ENCODE results near the gene CTNNB1.

DNA sequence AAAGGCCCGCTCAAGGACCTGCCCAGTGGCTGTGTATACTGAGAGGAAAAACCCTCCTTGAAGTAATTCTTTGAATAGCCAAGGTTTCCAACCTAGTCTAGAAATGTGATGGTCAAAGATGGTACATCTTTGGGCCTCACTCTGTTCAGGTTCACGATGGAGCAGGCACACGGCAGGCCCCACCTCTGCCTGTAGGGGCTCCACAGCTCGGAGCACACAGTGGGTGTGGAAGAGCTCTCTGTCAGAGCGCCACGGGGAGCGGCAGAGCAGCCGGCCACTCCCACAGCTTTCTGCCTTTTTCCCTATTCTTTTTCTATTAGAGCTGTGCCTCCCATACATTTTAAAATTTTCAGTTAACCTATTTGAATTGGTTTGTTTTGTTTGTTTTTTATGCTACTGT, 89.5 kb downstream of the CTNNB1 start:
- TF ChIP-seq CTCF (conservative IDR thresholded peaks at IDR 0.05; ENCODE audit: low read depth, low read length) (no peak), EZH2 (IDR thresholded peaks at IDR 0.05; ENCODE audit: low read length, unreplicated experiment) (no peak), EZH2phosphoT487 (IDR thresholded peaks at IDR 0.05; ENCODE audit: borderline replicate concordance, low read length) (no peak)
